ENCODE measurements around the gene SAT2. TPM values are rescaled to one million over a fixed set of nuclear protein-coding genes. Genes with fewer than 3 reads are reported as not detected.
A peak's percentile ranks its signal among the peaks of the same experiment; 100 is the strongest.

Gene SAT2
- total RNA-seq, 4 donors from 2014 or later, result 18.5 to 74.8 (median 46.0) TPM

- Histone ChIP-seq H3K36me3 (no peaks in the 10 kb centered on the region), H3K27me3 (no peaks in the 10 kb centered on the region), H3K4me3 (peak overlapping the region; percentile 29 to 30), H3K9me3 (no peaks in the 10 kb centered on the region), H3K27ac (peak overlapping the region; percentile 79 to 87), H3K4me1 (peaks cover 0 to 13% of the 10 kb centered on the region in 2 donors)
- intact Hi-C loops (cut with DNase I; ENCODE audit: low total_unique reads), result no loop called here
- TF ChIP-seq POLR2A (IDR thresholded peaks at IDR 0.05) (no peak), CTCF (IDR thresholded peaks at IDR 0.05) (no peak)
- no peak for DNase-seq
Observed at GRCh38 chr17:7615265-7615747, 12.3 kb downstream of the SAT2 start.

GRCh38 chr17:7614425-7615264 is 13.0 kb downstream of the SAT2 start, which contains the start of gene FXR2:
Gene FXR2, minus strand, starts transcription at chr17:7614897. Its CDS starts 365 bp downstream, at chr17:7614532.
- TF ChIP-seq CTCF (IDR thresholded peaks at IDR 0.05) (peak; percentile 52 to 76 (median 72)), POLR2A (IDR thresholded peaks at IDR 0.05) (peak; percentile 89 to 95)
- peak; percentile 99 to 100 for DNase-seq
- peak within 1 kb of the TSS; percentile 92 to 94 for H3K27ac ChIP-seq
- H3K4me3 ChIP-seq, result peak within 1 kb of the TSS; percentile 59 to 68
- H3K36me3 ChIP-seq, result no peaks in the 10 kb centered on the region
- no peaks in the 10 kb centered on the region for H3K27me3 ChIP-seq
- peaks cover 0 to 16% of the 10 kb centered on the region in 2 donors for H3K4me1 ChIP-seq
- no peaks in the 10 kb centered on the region for H3K9me3 ChIP-seq
- intact Hi-C loops (cut with DNase I; ENCODE audit: low total_unique reads), result no loop called here

GRCh38 chr17:7613769-7614424 is 13.7 kb downstream of the SAT2 start:
- H3K9me3 ChIP-seq, result no peaks in the 10 kb centered on the region
- no peaks in the 10 kb centered on the region for H3K27me3 ChIP-seq
- TF ChIP-seq POLR2A (IDR thresholded peaks at IDR 0.05) (no peak), CTCF (IDR thresholded peaks at IDR 0.05) (no peak)
- peak overlapping the region; percentile 59 to 68 for H3K4me3 ChIP-seq
- intact Hi-C loops (cut with DNase I; ENCODE audit: low total_unique reads), result no loop called here
- peak overlapping the region; percentile 92 to 94 for H3K27ac ChIP-seq
- H3K36me3 ChIP-seq, result no peaks in the 10 kb centered on the region
- no peak for DNase-seq
- peaks cover 0 to 16% of the 10 kb centered on the region in 2 donors for H3K4me1 ChIP-seq

- intact Hi-C loops (cut with DNase I; ENCODE audit: low total_unique reads), result no loop called here
- Histone ChIP-seq H3K4me3 (no peak overlapping the region), H3K36me3 (no peaks in the 10 kb centered on the region), H3K27me3 (no peaks in the 10 kb centered on the region), H3K9me3 (no peaks in the 10 kb centered on the region), H3K4me1 (peaks cover 0 to 16% of the 10 kb centered on the region in 2 donors), H3K27ac (no peak overlapping the region)
- DNase-seq, result no peak
- TF ChIP-seq CTCF (IDR thresholded peaks at IDR 0.05) (no peak), POLR2A (IDR thresholded peaks at IDR 0.05) (no peak)
Observed at GRCh38 chr17:7612294-7612640, 15.4 kb downstream of the SAT2 start.

Data from uterus (tissue), 4 donors.